Measurements from ENCODE around the gene RNF114.
A peak's percentile ranks its signal among the peaks of the same experiment; 100 is the strongest.
"Not testable (repeated sequence)": the region's sequence is repeated elsewhere in the genome, so short reads cannot be mapped to it uniquely, and the experiment has no call there.

The RNF114 gene

GRCh38 chr20:49925901-49926454 is 10.2 kb upstream of the RNF114 start:
- no peak overlapping the region for H3K4me3 ChIP-seq (ENCODE audit: low read depth, low read length)

GRCh38 chr20:49928411-49929141 is 7.6 kb upstream of the RNF114 start:
- H3K4me3 ChIP-seq (ENCODE audit: low read depth, low read length): no peak overlapping the region

GRCh38 chr20:49929142-49929494 is 7.1 kb upstream of the RNF114 start:
- H3K4me3 ChIP-seq (ENCODE audit: low read depth, low read length): no peak overlapping the region

GRCh38 chr20:49935746-49936152 is 448 bp upstream of the RNF114 start:
- no peak overlapping the region for H3K4me3 ChIP-seq (ENCODE audit: low read depth, low read length)

GRCh38 chr20:49937027-49937929 is 1.1 kb downstream of the RNF114 start:
- peak overlapping the region; percentile 79 for H3K4me3 ChIP-seq (ENCODE audit: low read depth, low read length)

- no peak overlapping the region for H3K4me3 ChIP-seq (ENCODE audit: low read depth, low read length)
These were observed 2.3 kb downstream of the RNF114 start for GRCh38 chr20:49938173-49939163.

- no peak overlapping the region for H3K4me3 ChIP-seq (ENCODE audit: low read depth, low read length)
These were observed 5.3 kb downstream of the RNF114 start for GRCh38 chr20:49941456-49941855.

- no peak overlapping the region for H3K4me3 ChIP-seq (ENCODE audit: low read depth, low read length)
These were observed 6.1 kb downstream of the RNF114 start for GRCh38 chr20:49942303-49942702.

GRCh38 chr20:49942942-49943341 is 6.7 kb downstream of the RNF114 start:
- no peak overlapping the region for H3K4me3 ChIP-seq (ENCODE audit: low read depth, low read length)

GRCh38 chr20:49945306-49945700 is 9.1 kb downstream of the RNF114 start:
- H3K4me3 ChIP-seq (ENCODE audit: low read depth, low read length): no peak overlapping the region

- no peak overlapping the region for H3K4me3 ChIP-seq (ENCODE audit: low read depth, low read length)
These were observed 9.7 kb downstream of the RNF114 start for GRCh38 chr20:49945701-49946477.

- H3K4me3 ChIP-seq (ENCODE audit: low read depth, low read length): no peak overlapping the region
These were observed 12.0 kb downstream of the RNF114 start for GRCh38 chr20:49948178-49948577.

GRCh38 chr20:49948809-49949507 is 12.8 kb downstream of the RNF114 start:
- no peak overlapping the region for H3K4me3 ChIP-seq (ENCODE audit: low read depth, low read length)

GRCh38 chr20:49951151-49951550 is 15.0 kb downstream of the RNF114 start:
- no peak overlapping the region for H3K4me3 ChIP-seq (ENCODE audit: low read depth, low read length)

- H3K4me3 ChIP-seq (ENCODE audit: low read depth, low read length): no peak overlapping the region
These were observed 19.0 kb downstream of the RNF114 start for GRCh38 chr20:49955167-49955566.

- not testable (repeated sequence) for H3K4me3 ChIP-seq (ENCODE audit: low read depth, low read length)
These were observed 19.7 kb downstream of the RNF114 start for GRCh38 chr20:49955830-49956396.

GRCh38 chr20:49956689-49957088 is 20.5 kb downstream of the RNF114 start:
- no peak overlapping the region for H3K4me3 ChIP-seq (ENCODE audit: low read depth, low read length)

- not testable (repeated sequence) for H3K4me3 ChIP-seq (ENCODE audit: low read depth, low read length)
These were observed 21.1 kb downstream of the RNF114 start for GRCh38 chr20:49957089-49957938.

Data from iPS-11a (cell line).